Brain microvascular endothelial cell (primary cell): ENCODE measurements around the gene PSMD5.

Experiments used
- DNase-seq: peaks from one replicate; pipeline ENCODE4 v3.0.0-alpha.2; 2020
- H3K27ac ChIP-seq: fragments of 250-450 bp; sonication (Bioruptor Pico); 2 replicates; pipeline ENCODE4 v1.5.1; 2020; ENCODE audit warnings: mild to moderate bottlenecking, moderate library complexity
- H3K27me3 ChIP-seq: fragments of 250-450 bp; sonication (Bioruptor Pico); replicated peaks from 2 replicates; pipeline ENCODE4 v1.5.1; 2020; ENCODE audit warnings: mild to moderate bottlenecking
- H3K36me3 ChIP-seq: fragments of 250-450 bp; sonication (Bioruptor Pico); replicated peaks from 2 replicates; pipeline ENCODE4 v1.5.1; 2020; ENCODE audit warnings: mild to moderate bottlenecking
- H3K4me3 ChIP-seq: 2 replicates; pipeline ENCODE4 v1.5.1; 2011; ENCODE audit warnings: low read depth, mild to moderate bottlenecking, control low read depth, low read length, moderate library complexity
- CTCF ChIP-seq: IDR thresholded peaks from 2 replicates; pipeline ENCODE4 v1.5.1; 2011; ENCODE audit warnings: low read depth, mild to moderate bottlenecking, moderate library complexity, low read length, control low read depth, inconsistent platforms; ENCODE audit errors: missing control alignments
- in situ Hi-C: cut with HindIII; loops from 2 replicates; pipeline ENCODE4 v1.10.0; 2017; ENCODE audit warnings: low sequenced_read_pairs, low pct_ligation_motif_present

The PSMD5 gene

GRCh38 chr9:120857481-120857880, 14.8 kb upstream of the PSMD5 start:
- no peak for TF ChIP-seq CTCF
- H3K27me3 ChIP-seq, result no peaks in the 10 kb centered on the region
- H3K4me3 ChIP-seq, result no peak overlapping the region
- H3K27ac ChIP-seq, result no peak overlapping the region
- in situ Hi-C loops, result no loop called here
- no peak for DNase-seq
- peaks cover 27% of the 10 kb centered on the region for H3K36me3 ChIP-seq

- no peak for DNase-seq
- no peak overlapping the region for H3K27ac ChIP-seq
- H3K4me3 ChIP-seq, result no peak overlapping the region
- in situ Hi-C loops, result no loop called here
- H3K36me3 ChIP-seq, result peaks cover 27% of the 10 kb centered on the region
- no peak for TF ChIP-seq CTCF
- no peaks in the 10 kb centered on the region for H3K27me3 ChIP-seq
Observed at GRCh38 chr9:120856700-120857099, 14.0 kb upstream of the PSMD5 start.

- H3K27ac ChIP-seq, result no peak overlapping the region
- no peak for TF ChIP-seq CTCF
- H3K36me3 ChIP-seq, result peaks cover 21% of the 10 kb centered on the region
- no peak for DNase-seq
- H3K4me3 ChIP-seq, result no peak overlapping the region
- in situ Hi-C loops, result no loop called here
- H3K27me3 ChIP-seq, result no peaks in the 10 kb centered on the region
Observed at GRCh38 chr9:120855827-120856670, 13.3 kb upstream of the PSMD5 start.

- Histone ChIP-seq H3K27me3 (no peaks in the 10 kb centered on the region), H3K27ac (no peak overlapping the region), H3K4me3 (no peak overlapping the region), H3K36me3 (peaks cover 11% of the 10 kb centered on the region)
- in situ Hi-C loops, result no loop called here
- no peak for DNase-seq
- TF ChIP-seq CTCF, result no peak
Observed at GRCh38 chr9:120854596-120855327, 12.0 kb upstream of the PSMD5 start.

GRCh38 chr9:120853198-120853597, 10.5 kb upstream of the PSMD5 start:
- no peak overlapping the region for H3K27ac ChIP-seq
- H3K4me3 ChIP-seq, result no peak overlapping the region
- no peak for DNase-seq
- no peaks in the 10 kb centered on the region for H3K27me3 ChIP-seq
- in situ Hi-C loops, result no loop called here
- no peak for TF ChIP-seq CTCF
- peaks cover 10% of the 10 kb centered on the region for H3K36me3 ChIP-seq
